ENCODE results near the gene RUBCN.
"Not testable (repeated sequence)": the region's sequence is repeated elsewhere in the genome, so short reads cannot be mapped to it uniquely, and the experiment has no call there.

RUBCN gene

GRCh38 chr3:197662352-197662751 is 74.4 kb downstream of the RUBCN start:
- not testable (repeated sequence) for H3K27me3 Mint-ChIP-seq, H3K4me3 Mint-ChIP-seq

GRCh38 chr3:197661874-197662273 is 74.8 kb downstream of the RUBCN start:
- H3K4me3 Mint-ChIP-seq; H3K9me3 Mint-ChIP-seq; H3K27me3 Mint-ChIP-seq; H3K36me3 Mint-ChIP-seq (ENCODE audit: low read depth); H3K27ac Mint-ChIP-seq; H3K4me1 Mint-ChIP-seq (ENCODE audit: low read depth): not testable (repeated sequence)

More at GRCh38 chr3:197662352-197662751, 74.4 kb downstream of the RUBCN start:
- not testable (repeated sequence) for H3K27ac Mint-ChIP-seq; H3K4me1 Mint-ChIP-seq (ENCODE audit: low read depth); H3K9me3 Mint-ChIP-seq; H3K36me3 Mint-ChIP-seq (ENCODE audit: low read depth)

GRCh38 chr3:197661234-197661834 is 75.4 kb downstream of the RUBCN start:
- H3K36me3 Mint-ChIP-seq (ENCODE audit: low read depth); H3K9me3 Mint-ChIP-seq: not testable (repeated sequence)
- peaks cover 14% of the 10 kb centered on the region for H3K4me1 Mint-ChIP-seq (ENCODE audit: low read depth)

GRCh38 chr3:197659701-197660100 is 77.0 kb downstream of the RUBCN start:
- H3K9me3 Mint-ChIP-seq; H3K4me3 Mint-ChIP-seq; H3K27ac Mint-ChIP-seq; H3K27me3 Mint-ChIP-seq; H3K36me3 Mint-ChIP-seq (ENCODE audit: low read depth): not testable (repeated sequence)
- peaks cover 18% of the 10 kb centered on the region for H3K4me1 Mint-ChIP-seq (ENCODE audit: low read depth)

More at GRCh38 chr3:197661234-197661834, 75.4 kb downstream of the RUBCN start:
- not testable (repeated sequence) for H3K27ac Mint-ChIP-seq, H3K4me3 Mint-ChIP-seq, H3K27me3 Mint-ChIP-seq

GRCh38 chr3:197659144-197659543 is 77.6 kb downstream of the RUBCN start:
- H3K4me3 Mint-ChIP-seq; H3K9me3 Mint-ChIP-seq; H3K36me3 Mint-ChIP-seq (ENCODE audit: low read depth); H3K27ac Mint-ChIP-seq; H3K27me3 Mint-ChIP-seq: not testable (repeated sequence)
- H3K4me1 Mint-ChIP-seq (ENCODE audit: low read depth): peaks cover 18% of the 10 kb centered on the region

GRCh38 chr3:197658706-197659105 is 78.0 kb downstream of the RUBCN start:
- H3K27me3 Mint-ChIP-seq; H3K4me3 Mint-ChIP-seq; H3K9me3 Mint-ChIP-seq; H3K36me3 Mint-ChIP-seq (ENCODE audit: low read depth); H3K27ac Mint-ChIP-seq: not testable (repeated sequence)
- peaks cover 18% of the 10 kb centered on the region for H3K4me1 Mint-ChIP-seq (ENCODE audit: low read depth)

GRCh38 chr3:197657541-197658292 is 79.0 kb downstream of the RUBCN start:
- not testable (repeated sequence) for H3K27me3 Mint-ChIP-seq; H3K4me3 Mint-ChIP-seq; H3K36me3 Mint-ChIP-seq (ENCODE audit: low read depth); H3K27ac Mint-ChIP-seq; H3K9me3 Mint-ChIP-seq
- peaks cover 17% of the 10 kb centered on the region for H3K4me1 Mint-ChIP-seq (ENCODE audit: low read depth)

GRCh38 chr3:197656960-197657359 is 79.7 kb downstream of the RUBCN start:
- H3K4me1 Mint-ChIP-seq (ENCODE audit: low read depth): peaks cover 16% of the 10 kb centered on the region
- H3K4me3 Mint-ChIP-seq; H3K27me3 Mint-ChIP-seq; H3K36me3 Mint-ChIP-seq (ENCODE audit: low read depth); H3K9me3 Mint-ChIP-seq: not testable (repeated sequence)
- peak overlapping the region; percentile 91 for H3K27ac Mint-ChIP-seq

- Mint-ChIP-seq H3K4me3 (peak overlapping the region; percentile 66), H3K4me1 (ENCODE audit: low read depth) (peaks cover 24% of the 10 kb centered on the region)
- H3K27me3 Mint-ChIP-seq: not testable (repeated sequence)
Measured at GRCh38 chr3:197656129-197656528, 80.6 kb downstream of the RUBCN start.

GRCh38 chr3:197654998-197655330 is 81.7 kb downstream of the RUBCN start:
- not testable (repeated sequence) for H3K27me3 Mint-ChIP-seq; H3K27ac Mint-ChIP-seq; H3K36me3 Mint-ChIP-seq (ENCODE audit: low read depth); H3K4me3 Mint-ChIP-seq; H3K9me3 Mint-ChIP-seq
- H3K4me1 Mint-ChIP-seq (ENCODE audit: low read depth): peaks cover 29% of the 10 kb centered on the region

More at GRCh38 chr3:197656129-197656528, 80.6 kb downstream of the RUBCN start:
- not testable (repeated sequence) for H3K9me3 Mint-ChIP-seq; H3K36me3 Mint-ChIP-seq (ENCODE audit: low read depth)
- H3K27ac Mint-ChIP-seq: peak overlapping the region; percentile 87

GRCh38 chr3:197654090-197654997 is 82.4 kb downstream of the RUBCN start:
- not testable (repeated sequence) for H3K27me3 Mint-ChIP-seq; H3K36me3 Mint-ChIP-seq (ENCODE audit: low read depth); H3K9me3 Mint-ChIP-seq; H3K27ac Mint-ChIP-seq
- H3K4me3 Mint-ChIP-seq: peak overlapping the region; percentile 64
- peaks cover 29% of the 10 kb centered on the region for H3K4me1 Mint-ChIP-seq (ENCODE audit: low read depth)

- H3K36me3 Mint-ChIP-seq (ENCODE audit: low read depth); H3K4me3 Mint-ChIP-seq; H3K9me3 Mint-ChIP-seq; H3K27me3 Mint-ChIP-seq; H3K27ac Mint-ChIP-seq: not testable (repeated sequence)
- peaks cover 29% of the 10 kb centered on the region for H3K4me1 Mint-ChIP-seq (ENCODE audit: low read depth)
Measured at GRCh38 chr3:197652860-197653259, 83.8 kb downstream of the RUBCN start.

GRCh38 chr3:197647649-197648048 is 89.1 kb downstream of the RUBCN start:
- H3K9me3 Mint-ChIP-seq; H3K4me3 Mint-ChIP-seq; H3K36me3 Mint-ChIP-seq (ENCODE audit: low read depth); H3K27ac Mint-ChIP-seq; H3K27me3 Mint-ChIP-seq: not testable (repeated sequence)
- peaks cover 17% of the 10 kb centered on the region for H3K4me1 Mint-ChIP-seq (ENCODE audit: low read depth)

GRCh38 chr3:197647191-197647590 is 89.5 kb downstream of the RUBCN start:
- H3K4me1 Mint-ChIP-seq (ENCODE audit: low read depth): peaks cover 15% of the 10 kb centered on the region
- not testable (repeated sequence) for H3K4me3 Mint-ChIP-seq; H3K36me3 Mint-ChIP-seq (ENCODE audit: low read depth); H3K27ac Mint-ChIP-seq; H3K9me3 Mint-ChIP-seq; H3K27me3 Mint-ChIP-seq

- not testable (repeated sequence) for H3K36me3 Mint-ChIP-seq (ENCODE audit: low read depth); H3K9me3 Mint-ChIP-seq; H3K27me3 Mint-ChIP-seq; H3K27ac Mint-ChIP-seq; H3K4me1 Mint-ChIP-seq (ENCODE audit: low read depth); H3K4me3 Mint-ChIP-seq
Measured at GRCh38 chr3:197646294-197646693, 90.4 kb downstream of the RUBCN start.
